ENCODE measurements around the gene FAM177B. TPM values are rescaled to one million over a fixed set of nuclear protein-coding genes. Genes with fewer than 3 reads are reported as not detected.
A peak's percentile ranks its signal among the peaks of the same experiment; 100 is the strongest.

Gene FAM177B
- total RNA-seq, 1 donor from 2014 or later: not detected

DNA sequence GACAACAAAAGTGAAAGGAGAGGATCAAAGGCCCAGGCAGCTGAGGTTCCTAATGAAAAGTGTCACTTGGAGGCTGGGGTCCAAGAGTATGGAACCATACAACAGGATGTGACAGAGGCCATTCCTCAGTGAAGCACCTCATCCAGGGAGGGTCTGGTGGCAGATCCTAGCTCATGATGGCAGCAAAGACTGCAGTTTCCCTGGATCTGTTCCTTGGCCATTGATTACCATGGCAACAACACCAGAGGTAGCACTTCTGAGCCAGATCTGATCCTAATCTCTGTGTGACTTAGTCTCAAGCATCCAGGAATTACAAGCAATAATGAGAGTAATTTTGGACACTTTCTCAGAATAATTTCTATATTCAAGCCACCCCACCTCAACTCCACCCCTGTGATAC is 12.9 kb downstream of the FAM177B start:
- Histone ChIP-seq H3K36me3 (ENCODE audit: control insufficient read depth, insufficient read depth, low read length) (no peaks in the 10 kb centered on the region), H3K27me3 (ENCODE audit: control insufficient read depth, insufficient read depth, low read length) (no peaks in the 10 kb centered on the region), H3K4me3 (ENCODE audit: low read depth, low read length) (no peak overlapping the region)
- TF ChIP-seq, protein P1, sequence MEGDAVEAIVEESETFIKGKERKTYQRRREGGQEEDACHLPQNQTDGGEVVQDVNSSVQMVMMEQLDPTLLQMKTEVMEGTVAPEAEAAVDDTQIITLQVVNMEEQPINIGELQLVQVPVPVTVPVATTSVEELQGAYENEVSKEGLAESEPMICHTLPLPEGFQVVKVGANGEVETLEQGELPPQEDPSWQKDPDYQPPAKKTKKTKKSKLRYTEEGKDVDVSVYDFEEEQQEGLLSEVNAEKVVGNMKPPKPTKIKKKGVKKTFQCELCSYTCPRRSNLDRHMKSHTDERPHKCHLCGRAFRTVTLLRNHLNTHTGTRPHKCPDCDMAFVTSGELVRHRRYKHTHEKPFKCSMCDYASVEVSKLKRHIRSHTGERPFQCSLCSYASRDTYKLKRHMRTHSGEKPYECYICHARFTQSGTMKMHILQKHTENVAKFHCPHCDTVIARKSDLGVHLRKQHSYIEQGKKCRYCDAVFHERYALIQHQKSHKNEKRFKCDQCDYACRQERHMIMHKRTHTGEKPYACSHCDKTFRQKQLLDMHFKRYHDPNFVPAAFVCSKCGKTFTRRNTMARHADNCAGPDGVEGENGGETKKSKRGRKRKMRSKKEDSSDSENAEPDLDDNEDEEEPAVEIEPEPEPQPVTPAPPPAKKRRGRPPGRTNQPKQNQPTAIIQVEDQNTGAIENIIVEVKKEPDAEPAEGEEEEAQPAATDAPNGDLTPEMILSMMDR (IDR thresholded peaks at IDR 0.05; ENCODE audit: insufficient read depth, low read length, severe bottlenecking): no peak
- no peak for FAIRE-seq
- DNase-seq (ENCODE audit: low read depth): no peak

DNA sequence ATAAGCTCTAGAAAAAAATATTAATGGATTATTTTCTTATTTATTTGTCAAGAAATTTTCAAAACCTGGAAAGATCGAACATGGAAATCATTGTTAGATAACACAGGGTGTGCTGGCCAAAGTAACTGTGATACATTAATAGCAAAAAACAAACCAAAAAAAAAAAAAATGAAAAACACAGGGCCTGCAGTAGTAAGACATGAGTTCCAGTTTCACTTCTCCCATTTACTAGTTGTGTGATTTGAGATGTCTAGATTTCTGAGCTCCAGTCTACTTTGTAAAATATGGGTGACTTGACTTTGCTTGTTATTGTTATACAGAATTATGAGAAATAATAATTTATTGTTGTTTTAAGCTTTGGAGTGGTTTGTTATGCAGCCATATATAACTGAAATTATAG is 13.6 kb downstream of the FAM177B start:
- H3K27me3 ChIP-seq (ENCODE audit: control insufficient read depth, insufficient read depth, low read length): no peaks in the 10 kb centered on the region
- TF ChIP-seq, protein P1 (IDR thresholded peaks at IDR 0.05; ENCODE audit: insufficient read depth, low read length, severe bottlenecking): no peak
- no peak overlapping the region for H3K4me3 ChIP-seq (ENCODE audit: low read depth, low read length)
- no peak for DNase-seq (ENCODE audit: low read depth)
- H3K36me3 ChIP-seq (ENCODE audit: control insufficient read depth, insufficient read depth, low read length): no peaks in the 10 kb centered on the region
- FAIRE-seq: no peak

DNA sequence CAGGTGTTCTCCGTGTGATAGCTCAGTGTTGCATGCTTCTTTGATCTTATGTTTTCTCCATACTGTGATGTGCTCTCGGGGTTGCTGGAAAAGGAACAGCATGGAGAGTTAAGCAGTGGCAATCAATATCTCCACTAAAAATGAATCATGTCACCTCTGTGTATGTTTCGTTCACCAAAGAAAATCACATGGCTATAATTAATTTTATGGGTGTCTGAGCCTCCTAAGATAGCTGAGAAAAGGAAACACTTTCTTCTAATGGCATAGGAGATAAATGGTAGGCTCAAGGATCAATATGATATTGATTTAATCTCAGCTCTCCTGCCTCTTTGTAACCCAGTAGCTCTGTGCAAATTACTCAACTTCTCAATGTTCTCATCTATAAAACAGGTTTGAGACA is 14.3 kb downstream of the FAM177B start:
- Histone ChIP-seq H3K27me3 (ENCODE audit: control insufficient read depth, insufficient read depth, low read length) (no peaks in the 10 kb centered on the region), H3K4me3 (ENCODE audit: low read depth, low read length) (no peak overlapping the region), H3K36me3 (ENCODE audit: control insufficient read depth, insufficient read depth, low read length) (no peaks in the 10 kb centered on the region)
- no peak for FAIRE-seq
- TF ChIP-seq, protein P1 (IDR thresholded peaks at IDR 0.05; ENCODE audit: insufficient read depth, low read length, severe bottlenecking): no peak
- no peak for DNase-seq (ENCODE audit: low read depth)

DNA sequence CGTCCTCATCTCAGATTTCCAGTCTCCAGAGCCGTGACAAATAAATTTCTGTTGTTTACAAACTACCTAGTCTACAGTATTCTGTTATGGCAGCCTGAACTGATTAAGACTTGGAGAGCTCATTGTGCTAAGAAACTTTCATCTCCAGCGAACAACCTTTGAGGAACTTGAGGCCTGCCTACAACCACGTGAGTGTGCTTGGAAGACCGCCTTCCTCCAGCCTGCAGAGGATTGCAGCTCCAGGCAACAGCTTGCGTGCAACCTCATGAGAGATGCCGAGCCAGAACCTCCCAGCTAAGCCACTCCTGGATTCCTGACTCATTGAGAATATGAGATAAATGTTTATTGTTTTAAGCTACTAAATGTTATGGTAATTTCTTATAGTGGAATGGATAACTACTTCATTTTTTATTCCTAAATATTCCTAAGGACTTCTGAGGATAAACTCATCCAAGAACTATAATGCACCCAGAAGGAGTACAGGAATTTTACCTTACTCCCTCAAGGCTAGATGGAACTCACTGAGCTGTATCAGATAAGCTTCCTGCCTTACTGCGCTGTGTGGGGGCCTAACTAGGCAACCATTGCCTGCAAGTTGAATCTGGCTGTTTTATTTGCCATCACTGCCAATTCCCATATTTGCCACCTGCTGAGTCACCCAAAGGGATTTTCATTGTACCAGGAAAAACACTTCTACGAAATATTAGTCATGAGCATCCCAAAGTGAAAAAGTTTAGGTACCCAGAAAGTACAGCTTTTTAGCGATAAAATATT is 17.6 kb downstream of the FAM177B start:
- H3K27me3 ChIP-seq (ENCODE audit: control insufficient read depth, insufficient read depth, low read length): no peaks in the 10 kb centered on the region
- H3K36me3 ChIP-seq (ENCODE audit: control insufficient read depth, insufficient read depth, low read length): no peaks in the 10 kb centered on the region
- no peak for FAIRE-seq
- H3K4me3 ChIP-seq (ENCODE audit: low read depth, low read length): no peak overlapping the region
- DNase-seq (ENCODE audit: low read depth): peak; percentile 92
- TF ChIP-seq, protein P1 (IDR thresholded peaks at IDR 0.05; ENCODE audit: insufficient read depth, low read length, severe bottlenecking): no peak

DNA sequence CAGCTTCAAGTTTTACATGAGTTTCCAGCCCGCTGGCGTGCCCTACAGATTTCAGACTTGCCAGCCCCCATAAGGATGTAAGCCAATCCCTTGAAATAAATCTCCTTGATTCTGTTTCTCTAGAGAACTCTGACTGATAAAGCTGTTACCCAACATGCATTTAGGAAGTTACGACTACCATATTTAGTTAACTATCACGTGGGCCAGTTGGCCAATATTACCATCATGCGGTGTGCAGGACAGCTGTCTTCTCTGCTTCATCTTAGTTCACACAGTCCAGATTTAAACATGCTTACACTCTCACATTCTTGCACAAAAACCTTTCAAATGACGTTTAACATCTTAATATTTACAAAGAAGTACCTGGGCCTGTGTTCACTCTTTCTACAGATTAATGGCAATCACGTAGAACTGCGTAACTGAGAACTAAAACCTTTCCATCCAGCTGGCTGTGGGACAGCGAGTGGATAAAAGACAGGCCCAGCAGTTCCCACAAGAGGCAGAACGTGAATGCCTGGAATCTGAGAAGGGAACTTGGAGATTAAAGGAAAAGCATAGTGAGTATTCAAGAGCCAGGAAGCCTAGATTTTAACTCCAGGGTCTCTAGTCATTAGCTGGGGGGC is 20.8 kb downstream of the FAM177B start:
- TF ChIP-seq, protein P1 (IDR thresholded peaks at IDR 0.05; ENCODE audit: insufficient read depth, low read length, severe bottlenecking): no peak
- Histone ChIP-seq H3K4me3 (ENCODE audit: low read depth, low read length) (no peak overlapping the region), H3K36me3 (ENCODE audit: control insufficient read depth, insufficient read depth, low read length) (no peaks in the 10 kb centered on the region), H3K27me3 (ENCODE audit: control insufficient read depth, insufficient read depth, low read length) (no peaks in the 10 kb centered on the region)
- no peak for DNase-seq (ENCODE audit: low read depth)
- no peak for FAIRE-seq
